ENCODE results near the gene MED31. TPM values are rescaled to one million over a fixed set of nuclear protein-coding genes. Genes with fewer than 3 reads are reported as not detected.
"Not testable (repeated sequence)": the region's sequence is repeated elsewhere in the genome, so short reads cannot be mapped to it uniquely, and the experiment has no call there.

MED31 gene
- total RNA-seq, 3 donors from 2014 or later, result 12.1 to 13.5 (median 12.6) TPM

GRCh38 chr17:6660101-6660500 lies 8.7 kb upstream of the MED31 start:
- no peak for ATAC-seq
- H3K4me3 ChIP-seq, result no peak overlapping the region
- intact Hi-C loops (cut with DNase I, micrococcal nuclease), result loop anchor here in 1 of 2 donors (10.0 kb wide), 1 partner anchor 335 kb away; the partner anchor contains the start of gene ALOX12

GRCh38 chr17:6658411-6658810 lies 7.0 kb upstream of the MED31 start:
- H3K9me3 ChIP-seq; H3K4me1 ChIP-seq (ENCODE audit: low read depth); DNase-seq; H3K36me3 ChIP-seq (ENCODE audit: low read depth); intact Hi-C loops (cut with DNase I, micrococcal nuclease); ATAC-seq; H3K4me3 ChIP-seq: not testable (repeated sequence)

More at GRCh38 chr17:6660101-6660500, 8.7 kb upstream of the MED31 start:
- TF ChIP-seq CTCF (IDR thresholded peaks at IDR 0.05), result no peak
- no peak for DNase-seq
- Histone ChIP-seq H3K9me3 (no peaks in the 10 kb centered on the region), H3K4me1 (ENCODE audit: low read depth) (no peaks in the 10 kb centered on the region), H3K36me3 (ENCODE audit: low read depth) (no peaks in the 10 kb centered on the region)

- no peaks in the 10 kb centered on the region for H3K36me3 ChIP-seq (ENCODE audit: low read depth)
- no peak for TF ChIP-seq CTCF (IDR thresholded peaks at IDR 0.05)
- no peaks in the 10 kb centered on the region for H3K9me3 ChIP-seq
- ATAC-seq (no peak), DNase-seq (no peak)
- intact Hi-C loops (cut with DNase I, micrococcal nuclease), result no loop called here
- H3K4me1 ChIP-seq (ENCODE audit: low read depth), result peaks cover 4% of the 10 kb centered on the region
- no peak overlapping the region for H3K4me3 ChIP-seq
Observed at GRCh38 chr17:6657633-6658287, 6.4 kb upstream of the MED31 start.

GRCh38 chr17:6656797-6657632 lies 5.6 kb upstream of the MED31 start:
- intact Hi-C loops (cut with DNase I, micrococcal nuclease); H3K9me3 ChIP-seq; H3K4me3 ChIP-seq; H3K4me1 ChIP-seq (ENCODE audit: low read depth); H3K36me3 ChIP-seq (ENCODE audit: low read depth): not testable (repeated sequence)
- DNase-seq (peak in 1 of 3 donors; percentile 71), ATAC-seq (peak; percentile 56)

GRCh38 chr17:6655732-6656361 lies 4.4 kb upstream of the MED31 start:
- ATAC-seq; intact Hi-C loops (cut with DNase I, micrococcal nuclease); H3K4me1 ChIP-seq (ENCODE audit: low read depth); DNase-seq; H3K36me3 ChIP-seq (ENCODE audit: low read depth); H3K9me3 ChIP-seq; H3K4me3 ChIP-seq: not testable (repeated sequence)

- DNase-seq (peak in 2 of 3 donors; percentile 50 to 69), ATAC-seq (peak; percentile 17)
- H3K9me3 ChIP-seq, result no peaks in the 10 kb centered on the region
- no peak for TF ChIP-seq CTCF (IDR thresholded peaks at IDR 0.05)
- peaks cover 11% of the 10 kb centered on the region for H3K4me1 ChIP-seq (ENCODE audit: low read depth)
- H3K36me3 ChIP-seq (ENCODE audit: low read depth), result no peaks in the 10 kb centered on the region
- intact Hi-C loops (cut with DNase I, micrococcal nuclease), result no loop called here
- H3K4me3 ChIP-seq, result no peak overlapping the region
Observed at GRCh38 chr17:6654841-6655731, 3.7 kb upstream of the MED31 start.

All from mucosa of descending colon (tissue), 3 donors.